H1 (cell line): ENCODE measurements around the gene PI4KB. TPM values are rescaled to one million over a fixed set of nuclear protein-coding genes. Genes with fewer than 3 reads are reported as not detected.

Source experiments
- CTCF ChIA-PET: fragments of 300-600 bp; sonication (Branson Sonifier 250); formaldehyde crosslinking; loops from one replicate; lab custom pipeline; 2021; ENCODE audit not compliant: partially characterized antibody; lab: Charles Lee
- POLR2A ChIA-PET: fragments of 300-600 bp; sonication (Branson Sonifier 250); formaldehyde crosslinking; loops from one replicate; lab custom pipeline; 2021; ENCODE audit warnings: inconsistent platforms; ENCODE audit not compliant: partially characterized antibody; lab: Charles Lee
- DNase-seq, 2 experiments: peaks; one replicate each; pipeline versions ENCODE4 v3.0.0 to v3.0.0-alpha.2; 2010 to 2022; ENCODE audit warnings: low spot score in 2 of 2, low read depth in 1 of 2, mixed read lengths in 1 of 2
- FAIRE-seq: peaks from 2 replicates; lab custom pipeline; 2011; peaks lifted over from hg19 to GRCh38; lab: Jason Lieb, UNC
- H2AFZ ChIP-seq: 2 replicates; pipeline ENCODE4 v1.8.1; 2012; ENCODE audit warnings: low read length, inconsistent platforms
- H2AK5ac ChIP-seq: 2 replicates; pipeline ENCODE4 v1.6.1; 2013; ENCODE audit warnings: low read depth, low read length
- H2BK120ac ChIP-seq: replicated peaks from 2 replicates; pipeline ENCODE3; 2013; ENCODE audit warnings: low read depth, low read length, inconsistent platforms
- H2BK12ac ChIP-seq: 2 replicates; pipeline ENCODE4 v1.6.1; 2013; ENCODE audit warnings: low read depth, low read length
- H2BK15ac ChIP-seq: 2 replicates; pipeline ENCODE4 v1.6.1; 2013; ENCODE audit warnings: low read length
- H2BK20ac ChIP-seq: 2 replicates; pipeline ENCODE4 v1.6.1; 2013; ENCODE audit warnings: low read length
- H2BK5ac ChIP-seq: 2 replicates; pipeline ENCODE4 v1.6.1; 2013; ENCODE audit warnings: low read depth, low read length
- H3K14ac ChIP-seq: 2 replicates; pipeline ENCODE4 v1.6.1; 2013; ENCODE audit warnings: inconsistent platforms; ENCODE audit not compliant: insufficient read length
- H3K18ac ChIP-seq: 2 replicates; pipeline ENCODE4 v1.6.1; 2013; ENCODE audit warnings: low read length; ENCODE audit errors: extremely low read depth
- H3K23ac ChIP-seq: 2 replicates; pipeline ENCODE4 v1.6.1; 2013; ENCODE audit warnings: inconsistent platforms; ENCODE audit not compliant: insufficient read length
- H3K23me2 ChIP-seq: 2 replicates; pipeline ENCODE4 v1.6.1; 2013; ENCODE audit warnings: low read depth, low read length
- H3K27ac ChIP-seq: 2 replicates; pipeline ENCODE4 v1.6.1; 2011; ENCODE audit warnings: low read depth, low read length, inconsistent platforms
- H3K27me3 ChIP-seq, 4 experiments: replicated peaks in 1 of 4; 1 replicate in 1 of 4; 2 replicates in 3 of 4; pipeline versions ENCODE4 v1.6.1 to v1.8.1; 2011 to 2013; ENCODE audit warnings: low read length in 3 of 4, mild to moderate bottlenecking in 3 of 4, inconsistent platforms in 2 of 4, mixed read lengths in 2 of 4, moderate library complexity in 1 of 4; ENCODE audit not compliant: control insufficient read depth in 3 of 4, insufficient read depth in 3 of 4; ENCODE audit errors: extremely low read depth in 1 of 4
- H3K36me3 ChIP-seq, 4 experiments: 2 replicates each; pipeline versions ENCODE4 v1.6.1 to v1.8.1; 2011 to 2013; ENCODE audit warnings: mild to moderate bottlenecking in 4 of 4, low read length in 3 of 4, moderate library complexity in 2 of 4, control low read depth in 1 of 4, inconsistent platforms in 1 of 4; ENCODE audit not compliant: insufficient read depth in 4 of 4, control insufficient read depth in 2 of 4
- H3K4ac ChIP-seq: replicated peaks from 2 replicates; pipeline ENCODE3; 2013; ENCODE audit warnings: low read length, low read depth, mixed read lengths, inconsistent platforms; ENCODE audit not compliant: insufficient read length
- H3K4me1 ChIP-seq, 4 experiments: replicated peaks in 1 of 4; 1 replicate in 1 of 4; 2 replicates in 3 of 4; pipeline versions ENCODE4 v1.6.1 to v1.8.1; 2011 to 2013; ENCODE audit warnings: low read length in 3 of 4, inconsistent platforms in 2 of 4, mixed read lengths in 1 of 4; ENCODE audit not compliant: insufficient read depth in 4 of 4, control insufficient read depth in 3 of 4
- H3K4me2 ChIP-seq, 2 experiments: 2 replicates each; pipeline versions ENCODE4 v1.6.1 to v1.8.1; 2011 to 2013; ENCODE audit warnings: low read depth in 2 of 2, low read length in 2 of 2, control low read depth in 1 of 2, inconsistent platforms in 1 of 2, mild to moderate bottlenecking in 1 of 2; ENCODE audit not compliant: insufficient read depth in 1 of 2
- H3K4me3 ChIP-seq, 4 experiments: fragments of 200-600, 300-600 bp in 1 of 4; sonication (generic), shearing (Covaris generic), sonication (Bioruptor Twin) in 1 of 4; 2 replicates each; pipeline versions ENCODE4 v1.5.1 to v1.8.1; 2011 to 2016; ENCODE audit warnings: low read length in 4 of 4, low read depth in 3 of 4, control low read depth in 2 of 4, inconsistent platforms in 2 of 4, mild to moderate bottlenecking in 2 of 4, mixed read lengths in 1 of 4, moderate library complexity in 1 of 4; ENCODE audit not compliant: insufficient read depth in 2 of 4; ENCODE audit errors: extremely low read depth in 1 of 4
- H3K56ac ChIP-seq: replicated peaks from 2 replicates; pipeline ENCODE3; 2013; ENCODE audit warnings: low read depth, mild to moderate bottlenecking, mixed read lengths, low read length, inconsistent platforms; ENCODE audit not compliant: insufficient read length
- H3K79me1 ChIP-seq: 2 replicates; pipeline ENCODE4 v1.6.1; 2013; ENCODE audit warnings: low read depth, low read length, control low read depth
- H3K79me2 ChIP-seq, 2 experiments: 2 replicates each; pipeline versions ENCODE4 v1.6.1 to v1.8.1; 2012 to 2013; ENCODE audit warnings: low read length in 2 of 2, mild to moderate bottlenecking in 2 of 2, inconsistent platforms in 1 of 2; ENCODE audit not compliant: insufficient read depth in 2 of 2, control insufficient read depth in 1 of 2
- H3K9ac ChIP-seq, 4 experiments: replicated peaks in 1 of 4; 1 replicate in 1 of 4; 2 replicates in 3 of 4; pipeline versions ENCODE4 v1.6.1 to v1.8.1; 2011 to 2013; ENCODE audit warnings: low read depth in 3 of 4, low read length in 3 of 4, control low read depth in 2 of 4, mild to moderate bottlenecking in 2 of 4, moderate library complexity in 2 of 4, inconsistent platforms in 1 of 4; ENCODE audit errors: extremely low read depth in 1 of 4
- H3K9me3 ChIP-seq, 2 experiments: 2 replicates each; pipeline versions ENCODE4 v1.6.1 to v1.8.1; 2012 to 2013; ENCODE audit warnings: mild to moderate bottlenecking in 2 of 2, moderate library complexity in 2 of 2, control low read depth in 1 of 2, inconsistent platforms in 1 of 2, low read depth in 1 of 2, low read length in 1 of 2, mixed read lengths in 1 of 2; ENCODE audit not compliant: insufficient read depth in 2 of 2
- H4K20me1 ChIP-seq, 2 experiments: replicated peaks in 1 of 2; 2 replicates each; pipeline versions ENCODE3 to v1.8.1; 2011 to 2013; ENCODE audit warnings: inconsistent platforms in 2 of 2, low read length in 2 of 2, mild to moderate bottlenecking in 1 of 2; ENCODE audit not compliant: insufficient read depth in 2 of 2, control insufficient read depth in 1 of 2
- H4K5ac ChIP-seq: 2 replicates; pipeline ENCODE4 v1.6.1; 2013; ENCODE audit warnings: low read length, low read depth, mixed read lengths, inconsistent platforms; ENCODE audit not compliant: insufficient read length
- H4K8ac ChIP-seq: 2 replicates; pipeline ENCODE4 v1.8.0; 2013; ENCODE audit warnings: mild to moderate bottlenecking, moderate library complexity, low read length, inconsistent platforms; ENCODE audit not compliant: insufficient read depth; ENCODE audit errors: extremely low read depth
- H4K91ac ChIP-seq: replicated peaks from 2 replicates; pipeline ENCODE3; 2013; ENCODE audit warnings: low read length, mixed read lengths, inconsistent platforms; ENCODE audit not compliant: insufficient read length
- ATF2 ChIP-seq: IDR thresholded peaks from 2 replicates; pipeline ENCODE4 v1.6.1; 2012; ENCODE audit warnings: low read length, inconsistent platforms
- CHD2 ChIP-seq: IDR thresholded peaks from 2 replicates; pipeline ENCODE4 v1.6.1; 2012; ENCODE audit warnings: low read length, improper control_type of control experiment
- EZH2 ChIP-seq: fragments of 200-600 bp; sonication (generic); IDR thresholded peaks from 2 replicates; pipeline ENCODE4 v1.7.1; 2012; ENCODE audit warnings: low read depth, mild to moderate bottlenecking, moderate library complexity, low read length, inconsistent platforms; ENCODE audit not compliant: severe bottlenecking
- FOSL1 ChIP-seq: IDR thresholded peaks from 2 replicates; pipeline ENCODE4 v1.6.1; 2011; ENCODE audit warnings: mild to moderate bottlenecking, low read depth, low read length, moderate library complexity; ENCODE audit not compliant: insufficient read depth
- GTF2F1 ChIP-seq: IDR thresholded peaks from 2 replicates; pipeline ENCODE4 v1.6.1; 2012; ENCODE audit warnings: low read depth, low read length, improper control_type of control experiment, borderline replicate concordance
- HDAC6 ChIP-seq: IDR thresholded peaks from one replicate; pipeline ENCODE4 v1.7.1; 2012; ENCODE audit warnings: low read depth, mild to moderate bottlenecking, inconsistent platforms, low read length, moderate library complexity
- RXRA ChIP-seq: IDR thresholded peaks from 2 replicates; pipeline ENCODE4 v1.6.1; 2011; ENCODE audit warnings: low read depth, mild to moderate bottlenecking, low read length, moderate library complexity; ENCODE audit not compliant: insufficient read depth
- TAF1 ChIP-seq: IDR thresholded peaks from 2 replicates; pipeline ENCODE4 v1.6.1; 2011; ENCODE audit warnings: mild to moderate bottlenecking, low read depth, low read length
- WGBS, 2 experiments: shearing (Covaris generic) in 1 of 2; methylation state at CpG; one replicate each; pipeline versions ENCODE4 v1.1.6 to v1.1.7; 2013 to 2015; ENCODE audit warnings: low lambda C conversion rate in 2 of 2, mixed read lengths in 2 of 2, inconsistent platforms in 1 of 2, low coverage in 1 of 2, missing lambda C conversion rate in 1 of 2; ENCODE audit not compliant: insufficient replicate concordance in 2 of 2, insufficient coverage in 1 of 2, insufficient read length in 1 of 2; ENCODE audit errors: extremely low coverage in 1 of 2, missing lambda C conversion rate in 1 of 2; 5-methylcytosine and 5-hydroxymethylcytosine counted together
- polyA plus RNA-seq, 7 experiments: library from polyadenylated mRNA; depleted of rRNA in 3 of 7; stranded (reverse) in 5 of 7; unstranded in 2 of 7; fragments of >200 nt in 5 of 7; fragments of 200-250 nt in 2 of 7; gene quantifications; 1 replicate in 5 of 7; 2 replicates in 1 of 7; 4 replicates in 1 of 7; pipeline versions ENCODE4 v1.2.1 to v1.2.3, GENCODE V29; 2011 to 2013; ENCODE audit warnings: missing spikeins in 2 of 7, mixed read lengths in 2 of 7
- total RNA-seq: library from RNA; stranded (reverse); fragmentation: NEBNext Ultra II Directional; extraction: Animal tissue kit (Norgen Biotek cat#: 25700); gene quantifications from 2 replicates; pipeline ENCODE4 v1.2.1, GENCODE V29; 2021
- TF ChIP-seq, protein P1 (sequence below): IDR thresholded peaks from 2 replicates; pipeline ENCODE4 v1.6.1; 2011; ENCODE audit warnings: low read length, improper control_type of control experiment

The PI4KB gene
- total and polyA plus RNA-seq, 2 of the 8 experiments (the other 6 are each of a cell fraction or from before 2014, with no cell fraction given), result 30.1 to 37.1 TPM

DNA sequence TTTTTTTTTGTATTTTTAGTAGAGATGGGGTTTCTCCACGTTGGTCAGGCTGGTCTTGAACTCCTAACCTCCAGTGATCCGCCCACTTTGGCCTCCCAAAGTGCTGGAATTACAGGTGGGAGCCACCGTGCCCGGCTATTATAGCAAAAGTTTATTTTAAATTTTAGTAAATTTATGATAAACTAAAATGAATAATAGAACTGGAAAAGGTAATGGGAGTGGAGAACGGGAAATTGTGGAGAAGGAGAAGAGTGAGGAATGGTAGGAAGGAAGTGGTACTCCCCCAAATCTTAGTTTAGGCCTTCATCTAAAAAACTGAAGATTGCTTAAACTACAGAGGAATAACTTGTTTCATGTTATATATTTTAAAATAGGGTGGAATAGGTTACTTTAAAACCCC lies 7.6 kb upstream of the PI4KB start:
- H2BK15ac ChIP-seq, result no peak overlapping the region
- no peak overlapping the region for H3K27ac ChIP-seq
- no peak overlapping the region for H4K91ac ChIP-seq
- H2BK5ac ChIP-seq, result no peak overlapping the region
- H3K36me3 ChIP-seq, result no peaks in the 10 kb centered on the region
- H3K4ac ChIP-seq, result no peak overlapping the region
- no peak overlapping the region for H3K18ac ChIP-seq
- H3K9ac ChIP-seq, result no peak overlapping the region
- H3K23me2 ChIP-seq, result no peaks in the 10 kb centered on the region
- no peak overlapping the region for H3K4me2 ChIP-seq
- FAIRE-seq (no peak), DNase-seq (no peak)
- H3K79me2 ChIP-seq, result no peaks in the 10 kb centered on the region
- no peak overlapping the region for H4K5ac ChIP-seq
- POLR2A ChIA-PET, result interaction anchor here (0.7 kb wide), 1 partner anchor 68 kb away, joined by 4 read pairs; no protein-coding TSS in a partner anchor
- no peak overlapping the region for H2BK120ac ChIP-seq
- H2BK20ac ChIP-seq, result no peak overlapping the region
- H2AK5ac ChIP-seq, result no peak overlapping the region
- TF ChIP-seq GTF2F1, result no peak
- no peak for TF ChIP-seq ATF2
- TF ChIP-seq, protein P1, sequence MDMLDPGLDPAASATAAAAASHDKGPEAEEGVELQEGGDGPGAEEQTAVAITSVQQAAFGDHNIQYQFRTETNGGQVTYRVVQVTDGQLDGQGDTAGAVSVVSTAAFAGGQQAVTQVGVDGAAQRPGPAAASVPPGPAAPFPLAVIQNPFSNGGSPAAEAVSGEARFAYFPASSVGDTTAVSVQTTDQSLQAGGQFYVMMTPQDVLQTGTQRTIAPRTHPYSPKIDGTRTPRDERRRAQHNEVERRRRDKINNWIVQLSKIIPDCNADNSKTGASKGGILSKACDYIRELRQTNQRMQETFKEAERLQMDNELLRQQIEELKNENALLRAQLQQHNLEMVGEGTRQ, result no peak
- TF ChIP-seq FOSL1, result no peak
- no peak for TF ChIP-seq RXRA
- TF ChIP-seq CHD2, result no peak
- TF ChIP-seq HDAC6, result no peak
- no peak for TF ChIP-seq EZH2
- TF ChIP-seq TAF1, result no peak
- no peaks in the 10 kb centered on the region for H3K4me1 ChIP-seq
- no peak overlapping the region for H2AFZ ChIP-seq
- 82 to 100% methylated on average over 1 to 5 of the region's 5 CpGs for WGBS, 2 experiments
- no peaks in the 10 kb centered on the region for H3K79me1 ChIP-seq
- no peak overlapping the region for H3K56ac ChIP-seq
- H3K14ac ChIP-seq, result no peak overlapping the region
- H3K23ac ChIP-seq, result no peak overlapping the region
- H3K9me3 ChIP-seq, result no peaks in the 10 kb centered on the region
- H3K27me3 ChIP-seq, result no peaks in the 10 kb centered on the region
- no peaks in the 10 kb centered on the region for H4K20me1 ChIP-seq
- CTCF ChIA-PET, result interaction anchor here (0.6 to 8.4 kb wide), 3 partner anchors 24 to 33 kb away, joined by 3 to 129 read pairs (median 11); no protein-coding TSS in a partner anchor
- no peak overlapping the region for H4K8ac ChIP-seq
- no peak overlapping the region for H3K4me3 ChIP-seq
- no peak overlapping the region for H2BK12ac ChIP-seq
